ENCODE results near the gene DGLUCY. TPM values are rescaled to one million over a fixed set of nuclear protein-coding genes. Genes with fewer than 3 reads are reported as not detected.

Gene DGLUCY
- total and polyA plus RNA-seq, 11 donors: 53.7 to 234 (median 138) TPM

GRCh38 chr14:91211017-91211416 lies 97.1 kb downstream of the DGLUCY start:
- WGBS, 4 donors: 97 to 99% (median 98%) methylated on average over 2 of the region's 2 CpGs
- H3K4me1 ChIP-seq: no peaks in the 10 kb centered on the region
- no peak for DNase-seq
- no peaks in the 10 kb centered on the region for H3K27me3 ChIP-seq
- intact Hi-C loops (cut with DNase I): no loop called here
- peaks cover 0 to 13% (median 0%) of the 10 kb centered on the region in 12 donors for H3K9me3 ChIP-seq
- H3K4me3 ChIP-seq: no peak overlapping the region
- peaks cover 0 to 100% (median 98%) of the 10 kb centered on the region in 9 donors for H3K36me3 ChIP-seq
- no peak for ATAC-seq
- no peak overlapping the region for H3K27ac ChIP-seq
- TF ChIP-seq POLR2A (IDR thresholded peaks at IDR 0.05): no peak
- no peak for TF ChIP-seq CTCF (IDR thresholded peaks at IDR 0.05)

- TF ChIP-seq POLR2A (IDR thresholded peaks at IDR 0.05): no peak
- no peak for TF ChIP-seq CTCF (IDR thresholded peaks at IDR 0.05)
- H3K4me1 ChIP-seq: peaks cover 0 to 10% (median 2%) of the 10 kb centered on the region in 12 donors
- no peaks in the 10 kb centered on the region for H3K27me3 ChIP-seq
- intact Hi-C loops (cut with DNase I): no loop called here
- 88 to 93% (median 89%) methylated on average over 6 of the region's 6 CpGs for WGBS, 4 donors
- H3K9me3 ChIP-seq: peaks cover 0 to 13% (median 0%) of the 10 kb centered on the region in 12 donors
- no peak overlapping the region for H3K27ac ChIP-seq
- no peak overlapping the region for H3K4me3 ChIP-seq
- H3K36me3 ChIP-seq: peaks cover 0 to 100% (median 92%) of the 10 kb centered on the region in 9 donors
- ATAC-seq: no peak
- DNase-seq: no peak
Observed at GRCh38 chr14:91214306-91214705, 100.4 kb downstream of the DGLUCY start.

GRCh38 chr14:91215381-91215780 lies 101.5 kb downstream of the DGLUCY start:
- TF ChIP-seq CTCF (IDR thresholded peaks at IDR 0.05) (no peak), POLR2A (IDR thresholded peaks at IDR 0.05) (no peak)
- H3K27ac ChIP-seq: no peak overlapping the region
- WGBS, 4 donors: 92 to 97% (median 94%) methylated on average over 7 to 10 of the region's 10 CpGs
- H3K36me3 ChIP-seq: peaks cover 0 to 96% (median 82%) of the 10 kb centered on the region in 9 donors
- H3K4me3 ChIP-seq: no peak overlapping the region
- DNase-seq (no peak), ATAC-seq (no peak)
- peaks cover 0 to 21% (median 9%) of the 10 kb centered on the region in 12 donors for H3K4me1 ChIP-seq
- H3K27me3 ChIP-seq: no peaks in the 10 kb centered on the region
- intact Hi-C loops (cut with DNase I): no loop called here
- H3K9me3 ChIP-seq: peaks cover 0 to 10% (median 0%) of the 10 kb centered on the region in 12 donors

GRCh38 chr14:91216731-91217226 lies 102.9 kb downstream of the DGLUCY start:
- ATAC-seq (no peak), DNase-seq (no peak)
- Histone ChIP-seq H3K4me3 (no peak overlapping the region), H3K9me3 (no peaks in the 10 kb centered on the region), H3K4me1 (peaks cover 0 to 29% (median 11%) of the 10 kb centered on the region in 12 donors), H3K27ac (no peak overlapping the region), H3K27me3 (no peaks in the 10 kb centered on the region), H3K36me3 (peaks cover 0 to 89% (median 76%) of the 10 kb centered on the region in 9 donors)
- intact Hi-C loops (cut with DNase I): no loop called here
- no peak for TF ChIP-seq CTCF (IDR thresholded peaks at IDR 0.05)
- no peak for TF ChIP-seq POLR2A (IDR thresholded peaks at IDR 0.05)
- WGBS, 4 donors: 95 to 97% (median 96%) methylated on average over 8 to 13 of the region's 13 CpGs
